Activated T-cell treated with anti-CD3 and anti-CD28 coated beads for 4 hours (primary cell): ENCODE measurements around the gene GRHL1.
"Not testable (repeated sequence)": the region's sequence is repeated elsewhere in the genome, so short reads cannot be mapped to it uniquely, and the experiment has no call there.

Source experiments
- DNase-seq: peaks from one replicate; pipeline ENCODE4 v3.0.0-alpha.2; 2020

GRHL1 gene

DNA sequence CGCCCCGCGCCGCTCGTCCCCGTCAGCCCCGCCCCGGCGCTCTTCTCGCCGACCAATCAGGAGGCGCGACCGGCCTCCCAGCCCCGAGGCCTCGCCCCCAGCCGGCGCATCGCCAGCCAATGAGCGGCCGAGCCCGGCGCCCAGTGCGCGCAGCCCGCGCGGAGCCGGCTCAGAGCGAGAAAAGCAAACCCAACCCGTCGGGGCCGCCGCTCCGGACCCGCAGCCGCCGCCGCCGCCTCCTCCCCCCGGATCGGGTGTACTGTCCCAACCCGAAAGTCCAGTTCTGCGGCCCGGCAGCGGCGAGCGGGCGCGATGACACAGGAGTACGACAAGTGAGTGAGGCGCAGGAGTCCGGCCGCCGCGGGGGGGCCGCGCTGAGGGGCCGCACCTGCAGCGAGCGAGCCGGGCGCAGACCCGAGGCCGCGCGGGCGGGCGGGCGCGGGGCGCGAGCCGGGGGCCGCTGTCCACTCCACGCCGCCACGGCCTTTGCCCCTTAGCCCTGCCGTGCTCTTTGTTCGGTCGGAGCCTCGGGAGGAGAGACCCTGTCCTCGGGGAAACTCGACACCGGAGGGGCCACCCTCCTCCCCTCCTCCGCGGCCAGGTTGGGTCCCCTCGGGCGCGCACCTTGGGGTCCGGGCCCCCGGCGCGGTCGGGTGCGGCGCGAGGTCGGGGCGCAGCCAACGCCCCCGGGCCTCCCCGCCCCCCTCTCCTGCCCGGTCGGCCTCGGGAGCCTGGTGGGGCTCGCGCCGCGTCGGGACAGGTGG, at the start of gene GRHL1:
GRHL1 (plus strand) TSS at position 172 of the 764 bp plus-strand sequence; CDS start at position 313, 141 bp downstream.
- DNase-seq = peak; percentile 77

- DNase-seq = no peak
These were observed 46.1 kb upstream of the GRHL1 start for GRCh38 chr2:9905413-9905812.

DNA sequence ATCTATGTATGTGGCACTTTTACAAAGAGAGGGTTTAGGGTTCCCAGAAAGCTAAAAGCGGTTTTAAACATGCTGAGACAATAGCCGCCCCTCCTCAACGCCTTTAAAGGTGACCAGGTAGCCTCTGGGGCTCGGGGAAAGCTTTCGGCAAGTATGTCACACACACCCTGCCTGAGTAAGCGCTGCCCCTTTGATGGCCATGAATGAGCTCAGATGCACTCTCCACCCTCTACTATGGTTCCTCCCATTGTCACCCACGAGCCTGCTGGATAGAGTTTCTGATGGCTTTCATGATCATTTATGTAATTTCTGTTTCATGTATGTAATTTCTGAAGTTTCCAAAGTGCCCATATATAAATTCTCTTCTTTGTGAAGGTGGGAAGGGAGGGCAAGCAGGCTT, 44.1 kb upstream of the GRHL1 start:
- no peak for DNase-seq

GRCh38 chr2:9908639-9909038, 42.9 kb upstream of the GRHL1 start:
- no peak for DNase-seq

- DNase-seq = no peak
These were observed 42.4 kb upstream of the GRHL1 start for GRCh38 chr2:9909106-9909505.

DNA sequence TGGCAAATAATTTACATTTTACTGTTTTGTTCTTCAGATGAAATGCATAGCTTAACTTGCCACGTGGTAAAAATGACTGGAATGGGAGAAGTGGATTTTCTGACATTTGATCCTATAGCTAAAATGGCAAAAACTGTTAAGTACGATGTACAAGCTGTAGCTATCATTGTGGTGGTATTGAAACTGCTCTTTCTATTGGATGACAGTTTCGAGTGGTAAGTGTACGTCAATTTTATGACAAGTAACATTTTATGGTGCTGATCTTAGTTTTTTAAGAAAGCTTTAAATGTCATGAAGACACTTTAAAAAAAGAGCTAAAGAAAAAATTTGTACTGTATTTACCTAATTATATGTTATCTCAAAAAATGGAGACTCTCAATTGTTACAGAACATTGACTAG, 40.8 kb upstream of the GRHL1 start:
- no peak for DNase-seq

- no peak for DNase-seq
These were observed 39.0 kb upstream of the GRHL1 start for GRCh38 chr2:9912468-9912867.

DNA sequence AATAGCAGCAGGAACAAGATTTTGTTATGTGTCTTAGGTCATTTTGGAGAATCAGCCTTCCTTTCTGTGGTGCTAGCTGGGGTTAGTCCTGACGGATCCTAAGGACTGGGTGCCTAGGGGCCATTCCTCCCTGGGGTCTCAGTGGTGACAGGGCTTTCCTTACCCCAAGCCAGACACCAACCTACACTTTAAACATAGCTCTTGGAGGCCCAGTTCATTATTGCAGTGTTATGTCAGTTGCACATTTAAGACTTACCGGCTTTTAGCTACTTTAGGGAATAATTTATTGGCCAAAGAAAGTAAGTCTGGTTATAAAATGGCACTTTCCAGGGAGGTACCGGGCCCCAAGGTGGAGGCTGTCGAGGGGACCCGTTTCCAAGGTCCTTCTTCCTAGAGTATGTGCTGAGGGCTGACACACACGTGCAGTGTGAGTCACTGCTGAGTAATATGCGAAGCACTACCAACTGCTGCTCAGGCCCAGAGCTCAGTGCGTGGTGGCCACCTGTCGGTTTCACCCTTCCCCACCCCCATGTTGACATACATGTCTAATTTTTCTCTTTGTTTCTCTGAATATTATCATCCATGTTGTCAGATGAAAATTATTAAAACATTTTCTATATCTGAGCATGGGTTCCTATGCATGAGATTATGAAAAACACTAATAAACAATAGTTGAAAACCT, 37.0 kb upstream of the GRHL1 start:
- DNase-seq = no peak

DNA sequence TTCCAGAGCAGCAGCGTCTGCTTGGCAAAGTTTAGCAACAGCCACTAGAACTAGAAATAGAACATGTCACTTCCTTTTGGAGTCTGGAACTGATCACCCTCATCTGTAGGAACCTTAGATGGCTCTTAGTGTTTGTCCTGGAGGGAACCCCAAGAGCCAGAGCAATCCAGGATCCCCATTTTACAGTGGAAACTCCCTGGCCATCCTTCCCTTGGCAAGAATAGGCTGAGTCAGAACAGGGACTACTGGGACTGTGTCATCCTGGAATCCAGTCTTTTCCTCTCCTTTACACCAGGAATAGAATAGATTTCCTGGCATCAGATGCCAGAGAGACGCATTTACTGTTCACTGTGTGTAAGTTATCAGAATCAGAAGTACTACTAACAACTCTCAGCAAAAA, 33.2 kb upstream of the GRHL1 start:
- DNase-seq = no peak

GRCh38 chr2:9919512-9919911, 32.0 kb upstream of the GRHL1 start:
- DNase-seq = no peak

- DNase-seq = not testable (repeated sequence)
These were observed 24.5 kb upstream of the GRHL1 start for GRCh38 chr2:9927020-9927419.

DNA sequence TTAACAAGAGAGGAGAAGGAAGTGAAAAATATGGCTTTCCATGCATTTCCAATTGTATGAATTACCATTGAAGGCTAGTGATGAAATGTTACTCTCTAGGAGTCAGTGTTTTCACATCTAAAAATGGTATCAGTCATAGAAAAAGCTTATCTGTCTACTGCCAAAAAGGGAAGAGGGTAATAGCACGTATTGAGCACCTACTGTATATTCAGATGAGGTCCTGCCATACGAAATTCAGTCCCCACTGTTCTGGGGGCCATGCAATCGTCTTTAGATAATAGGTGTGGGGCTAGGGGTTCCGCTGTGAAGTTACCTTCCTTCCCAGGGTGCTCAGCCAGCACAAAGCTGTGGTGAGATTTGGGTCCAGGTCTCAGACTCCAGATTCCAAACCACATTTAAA, 14.2 kb upstream of the GRHL1 start:
- DNase-seq = no peak

DNA sequence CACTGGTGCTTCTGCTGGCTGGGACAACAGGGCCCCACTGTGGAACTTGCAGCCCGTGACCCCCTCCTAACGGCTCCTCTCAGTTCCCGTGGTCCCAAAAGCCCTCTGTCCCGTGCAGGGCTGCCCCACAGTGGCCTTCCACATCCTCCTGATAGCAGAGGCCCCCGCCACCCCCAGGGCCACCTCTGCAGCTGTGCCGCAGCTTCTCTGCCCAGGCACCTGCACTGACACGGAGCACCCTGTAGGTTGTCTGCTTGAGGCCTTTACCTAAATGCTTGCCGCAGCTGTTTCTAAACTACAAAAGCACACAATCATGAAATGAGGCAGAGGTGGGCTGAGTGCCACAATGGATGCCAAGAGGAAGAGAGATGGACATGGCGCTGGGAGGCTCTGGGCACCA, 13.5 kb upstream of the GRHL1 start:
- no peak for DNase-seq

- no peak for DNase-seq
These were observed 11.7 kb upstream of the GRHL1 start for GRCh38 chr2:9939587-9940485.

GRCh38 chr2:9941196-9941995, 10.1 kb upstream of the GRHL1 start:
- DNase-seq = no peak

DNA sequence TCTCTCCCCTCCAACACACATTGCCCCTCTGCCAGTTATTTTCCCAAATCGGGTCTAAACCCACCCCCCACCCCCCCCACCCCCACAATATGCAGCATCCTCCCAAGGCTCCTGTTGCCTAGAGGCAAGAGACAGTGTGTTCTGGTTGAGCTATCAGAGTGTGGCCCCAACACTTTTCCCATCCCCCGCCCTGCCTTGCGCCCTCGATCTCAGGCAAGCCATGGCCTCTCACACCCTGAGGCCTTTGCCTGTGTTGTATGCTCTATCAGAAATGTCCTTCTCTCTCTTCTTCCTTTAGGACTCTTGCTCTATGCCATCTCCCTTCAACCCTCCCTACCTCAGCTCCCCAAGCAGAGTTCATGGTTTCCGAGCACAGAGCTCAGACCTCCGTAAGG, 9.5 kb upstream of the GRHL1 start:
- DNase-seq = no peak

DNA sequence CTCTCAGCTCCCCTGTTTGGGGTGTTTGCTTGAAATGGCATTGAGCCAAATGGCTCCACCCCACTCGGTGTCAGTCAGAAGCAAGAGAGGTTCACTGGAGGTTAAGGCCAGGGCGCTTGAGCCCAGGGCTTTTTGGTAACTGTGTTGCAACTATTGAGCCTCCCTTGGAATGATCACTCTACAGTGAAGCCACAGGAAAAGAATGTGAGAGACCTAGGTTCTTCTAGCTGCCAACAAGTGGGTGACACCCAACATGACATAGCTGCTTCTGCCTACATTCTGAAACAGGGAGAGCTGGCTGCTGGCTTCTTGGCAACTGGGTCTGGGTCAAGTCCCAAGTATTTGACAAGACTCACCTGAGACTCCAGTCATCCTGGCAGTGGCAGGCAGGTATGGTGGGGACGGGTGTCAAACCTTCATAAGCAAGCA, 7.1 kb upstream of the GRHL1 start:
- no peak for DNase-seq

DNA sequence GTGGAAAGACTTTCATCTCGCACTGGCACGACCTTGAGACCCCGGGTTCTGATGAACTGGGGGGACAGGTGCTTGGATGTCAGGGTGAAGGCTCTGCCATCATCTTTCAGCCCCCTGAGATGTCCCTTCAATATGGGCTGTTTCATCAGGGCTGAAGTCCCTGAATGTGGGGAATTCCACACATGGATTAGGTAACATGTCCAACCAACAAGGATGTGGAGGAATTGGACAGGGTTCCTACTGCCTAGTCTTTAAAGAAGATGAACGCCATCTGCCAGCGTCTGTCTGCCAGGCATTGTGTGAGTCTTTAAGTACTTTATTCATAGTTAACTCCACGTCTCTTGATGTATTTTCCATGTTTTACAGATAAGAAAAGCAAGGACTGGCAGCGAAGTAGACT, 5.9 kb upstream of the GRHL1 start:
- DNase-seq = no peak

DNA sequence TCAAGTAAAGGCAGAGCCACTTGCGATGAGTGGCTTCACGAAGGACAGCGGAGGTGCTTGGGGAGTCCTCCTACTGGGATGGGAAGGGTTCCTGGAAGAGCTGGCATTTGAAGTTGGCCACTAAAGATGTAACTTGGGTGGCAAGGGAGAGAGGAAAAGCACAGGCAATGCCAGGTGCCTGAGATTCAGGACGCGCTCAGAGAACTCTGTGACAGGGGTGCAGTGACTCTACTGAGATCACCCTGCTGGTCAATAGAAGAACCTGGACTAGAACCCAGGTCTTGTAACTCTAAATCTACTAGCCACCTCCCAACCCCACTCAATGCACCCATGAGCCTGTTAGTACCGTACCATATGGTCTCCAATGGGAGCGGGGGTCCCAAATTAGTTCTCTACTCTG, 5.4 kb upstream of the GRHL1 start:
- DNase-seq = no peak

- no peak for DNase-seq
These were observed 4.7 kb upstream of the GRHL1 start for GRCh38 chr2:9946818-9947217.

DNA sequence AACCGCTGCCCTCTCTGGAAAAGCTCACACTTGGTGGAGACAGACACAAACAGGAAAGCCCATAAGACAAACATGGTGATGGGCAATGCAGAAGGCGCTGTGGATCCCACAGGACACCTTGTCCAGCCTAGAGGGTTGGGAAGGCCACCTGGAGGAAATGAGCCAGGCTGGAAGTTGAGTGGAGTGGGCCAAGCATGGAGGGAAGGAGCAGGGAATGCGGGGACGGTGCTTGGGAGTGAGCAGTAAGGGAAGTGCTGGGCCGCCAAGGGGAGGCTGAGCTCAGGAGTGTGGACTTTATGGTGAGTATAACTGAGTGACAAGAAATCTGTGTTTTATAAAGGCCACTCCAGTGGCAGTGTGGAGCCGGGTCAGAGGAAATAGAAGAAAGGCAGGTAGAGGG, 2.8 kb upstream of the GRHL1 start:
- no peak for DNase-seq

DNA sequence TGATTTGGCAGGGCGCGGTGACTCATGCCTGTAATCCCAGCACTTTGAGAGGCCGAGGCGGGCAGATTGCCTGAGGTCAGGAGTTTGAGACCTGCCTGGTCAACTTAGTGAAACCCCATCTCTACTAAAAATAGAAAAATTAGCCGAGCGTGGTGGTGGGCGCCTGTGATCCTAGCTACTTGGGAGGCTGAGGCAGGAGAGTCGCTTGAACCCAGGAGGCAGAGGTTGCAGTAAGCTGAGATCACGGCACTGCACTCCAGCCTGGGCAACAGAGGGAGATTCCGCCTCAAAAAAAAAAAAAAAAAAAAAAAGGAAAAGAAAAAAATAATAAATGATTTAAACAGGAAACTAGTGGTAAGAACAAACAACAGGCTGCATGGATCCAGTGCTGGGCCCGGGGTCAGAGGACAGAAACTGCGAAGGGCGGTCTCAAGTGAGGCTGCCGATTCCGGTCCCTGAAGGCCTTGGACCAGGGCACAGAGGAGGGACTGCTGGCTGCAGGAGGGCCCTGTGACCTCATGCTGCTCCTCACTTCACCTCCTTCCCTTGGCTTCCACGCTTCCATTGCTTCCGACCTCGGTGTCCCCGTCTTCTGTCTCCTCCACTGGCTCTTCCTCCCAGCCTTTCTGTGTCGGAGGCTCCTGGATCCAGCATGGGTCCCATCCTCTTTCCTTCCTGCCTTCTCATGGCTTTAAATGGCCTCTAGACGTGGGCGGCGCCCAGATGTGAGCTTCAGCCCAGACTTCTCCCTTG, 2.1 kb upstream of the GRHL1 start:
- DNase-seq = no peak
